ENCODE results near the gene COX20.
A peak's percentile ranks its signal among the peaks of the same experiment; 100 is the strongest.

The COX20 gene

DNA sequence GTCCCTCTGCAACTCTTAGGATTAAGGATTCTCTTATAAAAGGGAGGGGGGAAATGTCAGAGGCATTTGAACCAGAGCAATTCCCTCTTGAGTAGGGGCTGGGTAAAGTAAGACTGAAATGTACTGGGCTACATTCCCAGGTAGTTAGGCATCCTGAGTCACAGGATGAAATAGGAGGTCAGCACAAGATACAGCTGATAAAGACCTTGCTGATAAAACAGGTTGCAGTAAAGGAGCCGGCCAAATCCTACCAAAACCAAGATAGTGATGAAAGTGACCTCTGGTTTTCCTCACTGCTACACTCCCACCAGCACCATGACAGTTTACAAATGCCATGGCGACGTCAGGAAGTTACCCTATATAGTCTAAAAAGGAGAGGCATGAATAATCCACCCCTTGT lies 14.3 kb upstream of the COX20 start:
- TF ChIP-seq, protein P1, sequence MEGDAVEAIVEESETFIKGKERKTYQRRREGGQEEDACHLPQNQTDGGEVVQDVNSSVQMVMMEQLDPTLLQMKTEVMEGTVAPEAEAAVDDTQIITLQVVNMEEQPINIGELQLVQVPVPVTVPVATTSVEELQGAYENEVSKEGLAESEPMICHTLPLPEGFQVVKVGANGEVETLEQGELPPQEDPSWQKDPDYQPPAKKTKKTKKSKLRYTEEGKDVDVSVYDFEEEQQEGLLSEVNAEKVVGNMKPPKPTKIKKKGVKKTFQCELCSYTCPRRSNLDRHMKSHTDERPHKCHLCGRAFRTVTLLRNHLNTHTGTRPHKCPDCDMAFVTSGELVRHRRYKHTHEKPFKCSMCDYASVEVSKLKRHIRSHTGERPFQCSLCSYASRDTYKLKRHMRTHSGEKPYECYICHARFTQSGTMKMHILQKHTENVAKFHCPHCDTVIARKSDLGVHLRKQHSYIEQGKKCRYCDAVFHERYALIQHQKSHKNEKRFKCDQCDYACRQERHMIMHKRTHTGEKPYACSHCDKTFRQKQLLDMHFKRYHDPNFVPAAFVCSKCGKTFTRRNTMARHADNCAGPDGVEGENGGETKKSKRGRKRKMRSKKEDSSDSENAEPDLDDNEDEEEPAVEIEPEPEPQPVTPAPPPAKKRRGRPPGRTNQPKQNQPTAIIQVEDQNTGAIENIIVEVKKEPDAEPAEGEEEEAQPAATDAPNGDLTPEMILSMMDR (IDR thresholded peaks at IDR 0.05; ENCODE audit: low read depth, low read length): no peak
- H3K4me3 ChIP-seq (ENCODE audit: low read depth, low read length): no peak overlapping the region

DNA sequence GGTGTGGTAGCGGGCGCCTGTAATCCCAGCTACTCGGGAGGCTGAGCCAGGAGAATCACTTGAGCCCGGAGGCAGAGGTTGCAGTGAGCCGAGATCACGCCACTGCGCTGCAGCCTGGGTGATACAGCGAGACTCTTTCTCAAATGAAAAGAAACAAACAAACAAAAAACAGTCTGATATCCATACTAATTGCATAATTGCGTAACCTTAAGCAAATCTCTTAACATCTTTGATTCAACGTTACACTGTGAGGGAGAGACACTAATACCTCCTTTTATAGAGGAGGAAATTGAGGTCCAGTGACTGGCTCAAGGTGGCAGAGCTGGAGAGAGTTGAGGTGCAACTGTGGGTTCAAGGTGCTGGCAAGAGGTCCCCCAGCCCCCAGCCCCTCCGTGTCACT lies 12.6 kb upstream of the COX20 start:
- no peak overlapping the region for H3K4me3 ChIP-seq (ENCODE audit: low read depth, low read length)
- TF ChIP-seq, protein P1 (IDR thresholded peaks at IDR 0.05; ENCODE audit: low read depth, low read length): no peak

DNA sequence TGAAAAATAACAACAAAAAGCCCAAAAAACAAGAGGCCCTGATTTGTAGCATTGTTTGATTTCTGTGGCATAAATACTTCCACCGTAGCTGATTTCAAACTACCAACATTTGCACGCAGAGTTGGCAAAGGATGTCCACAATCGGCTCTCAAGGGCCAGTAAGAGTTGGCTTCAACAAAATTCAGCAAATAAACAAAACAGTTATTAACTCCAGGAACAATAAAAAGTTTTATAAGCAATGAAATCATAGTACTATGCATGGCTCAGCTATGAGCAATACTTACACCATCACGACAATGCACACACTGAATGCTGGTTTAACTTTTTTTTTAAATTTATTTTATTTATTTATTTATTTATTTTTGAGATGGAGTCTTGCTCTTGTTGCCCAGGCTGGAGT lies 8.7 kb upstream of the COX20 start:
- H3K4me3 ChIP-seq (ENCODE audit: low read depth, low read length): no peak overlapping the region
- TF ChIP-seq, protein P1 (IDR thresholded peaks at IDR 0.05; ENCODE audit: low read depth, low read length): no peak

DNA sequence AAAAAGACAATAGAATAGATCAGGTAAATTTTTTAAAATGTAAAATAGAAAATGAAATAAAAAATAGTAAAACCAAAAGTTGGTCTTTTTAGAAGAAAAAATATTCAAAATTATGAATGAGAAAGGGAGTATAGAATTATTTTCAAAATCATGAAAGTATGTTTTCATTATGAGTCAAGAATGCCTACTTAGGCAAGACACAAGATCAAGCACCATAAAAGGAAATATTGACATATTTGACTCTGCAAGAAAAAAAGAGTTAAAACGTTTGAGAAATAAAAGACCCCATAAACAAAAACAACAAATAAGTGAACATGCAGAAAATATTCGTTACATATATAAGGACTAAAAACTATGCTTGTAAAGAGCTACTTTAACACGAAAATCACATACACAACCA lies 4.8 kb upstream of the COX20 start:
- TF ChIP-seq, protein P1 (IDR thresholded peaks at IDR 0.05; ENCODE audit: low read depth, low read length): no peak
- no peak overlapping the region for H3K4me3 ChIP-seq (ENCODE audit: low read depth, low read length)

DNA sequence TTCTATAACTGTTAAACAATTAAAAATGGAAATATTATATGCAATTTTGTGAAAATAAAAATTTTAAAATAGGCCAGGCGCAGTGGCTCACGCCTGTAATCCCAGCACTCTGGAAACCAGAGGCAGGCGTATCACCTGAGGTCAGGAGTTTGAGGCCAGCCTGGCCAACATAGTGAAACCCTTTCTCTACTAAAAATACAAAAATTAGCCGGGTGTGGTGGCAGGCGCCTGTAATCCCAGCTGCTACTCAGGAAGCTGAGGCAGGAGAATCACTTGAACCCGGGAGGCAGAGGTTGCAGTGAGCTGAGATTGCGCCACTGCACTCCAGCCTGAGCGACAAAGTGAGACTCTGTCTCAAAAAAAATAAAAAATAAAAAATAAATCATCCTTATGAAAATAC lies 2.2 kb upstream of the COX20 start:
- peak overlapping the region; percentile 73 for H3K4me3 ChIP-seq (ENCODE audit: low read depth, low read length)

DNA sequence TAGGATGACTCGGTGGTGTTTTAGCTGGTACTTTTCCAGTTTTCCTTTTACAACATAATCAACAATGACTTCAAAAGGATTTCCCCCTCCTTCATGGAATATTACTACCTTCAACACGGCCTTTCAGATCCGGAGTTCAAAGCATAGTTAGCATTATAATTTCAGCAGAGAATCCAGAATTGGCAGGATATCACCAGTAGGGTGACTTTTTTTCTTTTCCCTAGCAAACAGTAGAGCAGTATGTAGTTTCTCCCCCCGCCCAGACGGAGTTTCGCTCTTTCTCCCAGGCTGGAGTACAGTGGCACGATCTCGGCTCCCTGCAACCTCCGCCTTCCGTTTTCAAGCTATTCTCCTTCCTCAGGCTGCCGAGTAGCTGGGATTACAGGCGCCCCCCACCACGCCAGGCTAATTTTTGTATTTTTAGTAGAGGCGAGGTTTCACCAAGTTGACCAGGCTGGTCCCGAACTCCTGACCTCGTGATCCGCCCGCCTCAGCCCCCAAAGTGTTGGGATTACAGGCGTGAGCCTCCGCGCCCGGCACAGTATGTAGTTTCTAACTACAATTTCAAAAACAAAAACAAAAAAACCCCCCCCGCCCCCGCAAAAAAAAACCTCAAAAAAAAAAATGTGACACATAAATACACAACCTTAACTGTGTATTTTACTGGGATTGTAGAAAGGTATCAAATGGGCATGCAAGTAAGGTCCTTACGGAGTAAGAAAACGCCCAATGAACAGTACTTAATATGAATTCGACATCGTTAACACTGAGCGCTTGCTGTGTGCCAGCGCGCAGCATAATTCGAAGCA lies 1.5 kb upstream of the COX20 start:
- H3K4me3 ChIP-seq (ENCODE audit: low read depth, low read length): peak overlapping the region; percentile 73
- TF ChIP-seq, protein P1 (IDR thresholded peaks at IDR 0.05; ENCODE audit: low read depth, low read length): no peak

DNA sequence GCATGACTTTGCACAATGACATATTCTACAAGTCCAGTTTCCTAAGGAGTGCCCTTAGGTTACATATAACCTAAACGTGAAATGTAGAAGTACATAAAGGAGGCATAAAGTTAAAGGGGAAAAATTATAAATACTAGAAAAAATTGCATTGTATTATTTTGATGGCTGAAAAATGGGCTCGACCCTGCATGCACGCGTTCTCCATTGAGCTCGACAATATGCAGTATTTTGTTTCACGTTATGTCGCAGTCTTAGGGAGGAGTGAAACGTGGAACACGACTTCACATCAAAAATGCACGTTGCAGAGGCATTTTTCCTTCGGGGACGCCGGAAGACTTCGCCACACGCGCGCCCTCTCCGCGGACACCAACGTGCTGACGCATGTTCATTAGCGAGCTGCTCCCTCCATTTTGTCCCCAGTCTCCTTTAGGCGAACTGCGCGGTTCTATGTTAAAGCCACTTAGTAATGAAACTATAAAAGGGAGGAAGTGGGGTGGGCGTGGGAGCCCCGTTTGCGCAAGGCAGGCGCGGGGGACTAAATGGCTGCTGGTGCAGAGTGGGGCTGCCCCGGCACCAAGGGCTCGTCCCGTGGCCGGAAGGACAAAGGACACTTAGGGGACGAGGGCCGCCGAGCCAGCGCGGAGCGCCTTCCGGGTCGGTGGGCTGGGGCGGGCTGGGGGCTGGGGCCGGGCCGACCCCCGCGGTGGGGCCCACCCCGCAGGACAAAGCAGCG lies 749 bp upstream of the COX20 start:
- TF ChIP-seq, protein P1 (IDR thresholded peaks at IDR 0.05; ENCODE audit: low read depth, low read length): no peak
- H3K4me3 ChIP-seq (ENCODE audit: low read depth, low read length): peak overlapping the region; percentile 73

All from WI38 (cell line).